SK-N-SH treated with all-trans-retinoic acid at 6 μM for 48 hours (cell line): Measurements from ENCODE around the gene SLC25A3.
"Not testable (repeated sequence)": the region's sequence is repeated elsewhere in the genome, so short reads cannot be mapped to it uniquely, and the experiment has no call there.

Experiments
- ATAC-seq: fragments of 200-7000 bp; cut with Tn5 transposase; 3 replicates; pipeline ENCODE4 v1.9.1; 2020; ENCODE audit warnings: mild to moderate bottlenecking, moderate library complexity
- ARNTL ChIP-seq: fragments of 450-650 bp; formaldehyde crosslinking; IDR thresholded peaks from 2 replicates; pipeline ENCODE4 v1.5.0; 2020; ENCODE audit warnings: low read depth, mild to moderate bottlenecking, moderate library complexity, borderline replicate concordance
- CSDC2 ChIP-seq: fragments of 250-450 bp; sonication (Bioruptor Pico); IDR thresholded peaks from 2 replicates; pipeline ENCODE4 v1.5.0; 2020; ENCODE audit warnings: mild to moderate bottlenecking, moderate library complexity
- ESRRG ChIP-seq: fragments of 250-450 bp; sonication (Bioruptor Pico); IDR thresholded peaks from 2 replicates; pipeline ENCODE4 v1.6.1; 2021; ENCODE audit warnings: mild to moderate bottlenecking
- GLIS3 ChIP-seq: fragments of 250-450 bp; sonication (Bioruptor Pico); IDR thresholded peaks from 2 replicates; pipeline ENCODE4 v1.5.0; 2020; ENCODE audit warnings: mild to moderate bottlenecking, moderate library complexity
- ISL1 ChIP-seq: fragments of 250-450 bp; sonication (Bioruptor Pico); IDR thresholded peaks from 2 replicates; pipeline ENCODE4 v2.1.2; 2022; ENCODE audit warnings: mild to moderate bottlenecking, moderate library complexity
- PPARA ChIP-seq: fragments of 250-450 bp; sonication (Bioruptor Pico); IDR thresholded peaks from 2 replicates; pipeline ENCODE4 v1.5.0; 2020; ENCODE audit warnings: mild to moderate bottlenecking, borderline replicate concordance
- RARB ChIP-seq: fragments of 250-450 bp; sonication (Bioruptor Pico); IDR thresholded peaks from 2 replicates; pipeline ENCODE4 v1.8.0; 2021; ENCODE audit warnings: mild to moderate bottlenecking, moderate library complexity
- SNAI2 ChIP-seq: fragments of 250-450 bp; sonication (Bioruptor Pico); IDR thresholded peaks from 2 replicates; pipeline ENCODE4 v1.5.0; 2020; ENCODE audit warnings: mild to moderate bottlenecking, moderate library complexity
- TCF4 ChIP-seq: fragments of 250-450 bp; sonication (Bioruptor Pico); IDR thresholded peaks from 2 replicates; pipeline ENCODE4 v1.8.0; 2021; ENCODE audit warnings: mild to moderate bottlenecking, moderate library complexity, borderline replicate concordance
- TOX ChIP-seq: fragments of 250-450 bp; sonication (Bioruptor Pico); IDR thresholded peaks from 2 replicates; pipeline ENCODE4 v1.8.0; 2021; ENCODE audit warnings: mild to moderate bottlenecking, moderate library complexity, borderline replicate concordance
- ZC3H10 ChIP-seq: fragments of 250-450 bp; sonication (Bioruptor Pico); IDR thresholded peaks from 2 replicates; pipeline ENCODE4 v1.5.1; 2021; ENCODE audit warnings: mild to moderate bottlenecking, moderate library complexity
- ZFP3 ChIP-seq: fragments of 250-450 bp; sonication (Bioruptor Pico); IDR thresholded peaks from 2 replicates; pipeline ENCODE4 v1.5.0; 2020; ENCODE audit warnings: mild to moderate bottlenecking, moderate library complexity
- ZFP30 ChIP-seq: fragments of 450-650 bp; formaldehyde crosslinking; IDR thresholded peaks from 2 replicates; pipeline ENCODE4 v1.5.0; 2022; ENCODE audit warnings: mild to moderate bottlenecking, moderate library complexity
- ZNF565 ChIP-seq: fragments of 450-650 bp; formaldehyde crosslinking; conservative IDR thresholded peaks from 2 replicates; pipeline ENCODE4 v1.5.0; 2020; ENCODE audit warnings: low read depth, mild to moderate bottlenecking, moderate library complexity
- ZNF70 ChIP-seq: fragments of 450-650 bp; formaldehyde crosslinking; IDR thresholded peaks from 2 replicates; pipeline ENCODE4 v1.5.0; 2020; ENCODE audit warnings: mild to moderate bottlenecking, moderate library complexity
- ZNF8 ChIP-seq: fragments of 450-650 bp; formaldehyde crosslinking; IDR thresholded peaks from 2 replicates; pipeline ENCODE4 v1.5.0; 2020; ENCODE audit warnings: mild to moderate bottlenecking, moderate library complexity
- TF ChIP-seq, protein P1 (sequence below): fragments of 250-450 bp; sonication (Bioruptor Pico); IDR thresholded peaks from 2 replicates; pipeline ENCODE4 v1.5.1; 2020; ENCODE audit warnings: low read depth, mild to moderate bottlenecking, moderate library complexity
- TF ChIP-seq, protein P2 (sequence below): fragments of 250-450 bp; sonication (Bioruptor Pico); IDR thresholded peaks from 2 replicates; pipeline ENCODE4 v1.5.0; 2020; ENCODE audit warnings: mild to moderate bottlenecking, moderate library complexity
- TF ChIP-seq, protein P3 (sequence below): fragments of 250-450 bp; sonication (Bioruptor Pico); IDR thresholded peaks from 2 replicates; pipeline ENCODE4 v1.8.0; 2021; ENCODE audit warnings: low read depth, mild to moderate bottlenecking, moderate library complexity, borderline replicate concordance
- TF ChIP-seq, protein P4 (sequence below): fragments of 250-450 bp; sonication (Bioruptor Pico); IDR thresholded peaks from 2 replicates; pipeline ENCODE4 v1.8.0; 2020; ENCODE audit warnings: mild to moderate bottlenecking, moderate library complexity, borderline replicate concordance

SLC25A3 gene

DNA sequence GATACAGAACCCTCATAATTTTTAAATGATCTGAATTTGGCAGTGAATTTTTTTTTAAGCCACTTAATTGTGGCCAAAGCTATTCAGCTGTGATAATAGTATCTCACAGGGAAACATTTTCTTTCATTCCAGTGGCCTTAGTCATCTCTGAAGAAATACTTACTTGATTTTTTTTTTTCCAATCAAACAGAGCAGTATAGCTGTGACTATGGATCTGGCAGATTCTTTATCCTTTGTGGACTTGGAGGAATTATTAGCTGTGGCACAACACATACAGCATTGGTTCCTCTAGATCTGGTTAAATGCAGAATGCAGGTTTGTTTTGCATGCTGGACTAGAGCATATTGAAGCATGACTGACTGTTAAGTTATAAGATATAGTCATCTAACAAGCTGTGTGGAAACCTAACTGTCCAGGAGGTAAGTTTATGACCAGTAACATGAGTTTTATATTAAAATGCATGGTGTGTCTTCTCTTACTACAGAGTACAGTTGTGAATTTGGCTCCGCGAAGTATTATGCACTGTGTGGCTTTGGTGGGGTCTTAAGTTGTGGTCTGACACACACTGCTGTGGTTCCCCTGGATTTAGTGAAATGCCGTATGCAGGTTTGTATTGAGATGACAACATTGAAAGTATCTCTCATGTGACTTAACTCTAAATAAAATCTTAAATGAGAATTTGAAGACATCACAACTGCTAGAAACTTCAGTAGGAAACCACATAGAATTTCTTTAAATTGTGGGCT lies 1.9 kb downstream of the SLC25A3 start:
- TF ChIP-seq ISL1 (CRISPR knock-in tag) = peak; percentile 71
- no peak for TF ChIP-seq ZC3H10 (CRISPR knock-in tag)
- ATAC-seq = peak; percentile 18

DNA sequence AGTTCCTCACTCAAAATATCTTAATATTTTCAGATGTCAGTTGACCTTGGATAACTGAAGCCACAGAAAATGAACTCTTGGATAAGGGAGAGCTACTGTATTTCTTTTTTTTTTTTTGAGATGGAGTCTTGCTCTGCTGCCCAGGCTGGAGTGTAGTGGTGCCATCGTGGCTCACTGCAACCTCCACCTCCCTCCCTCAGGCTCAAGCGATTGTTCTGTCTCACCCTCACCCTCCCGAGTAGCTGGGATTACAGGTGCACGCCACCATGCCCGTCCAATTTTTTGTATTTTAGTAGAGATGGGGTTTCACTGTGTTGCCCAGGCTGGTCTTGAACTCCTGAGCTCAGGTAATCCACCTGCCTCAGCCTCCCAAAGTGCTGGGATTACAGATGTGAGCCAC lies 3.8 kb downstream of the SLC25A3 start:
- ATAC-seq = not testable (repeated sequence)

DNA sequence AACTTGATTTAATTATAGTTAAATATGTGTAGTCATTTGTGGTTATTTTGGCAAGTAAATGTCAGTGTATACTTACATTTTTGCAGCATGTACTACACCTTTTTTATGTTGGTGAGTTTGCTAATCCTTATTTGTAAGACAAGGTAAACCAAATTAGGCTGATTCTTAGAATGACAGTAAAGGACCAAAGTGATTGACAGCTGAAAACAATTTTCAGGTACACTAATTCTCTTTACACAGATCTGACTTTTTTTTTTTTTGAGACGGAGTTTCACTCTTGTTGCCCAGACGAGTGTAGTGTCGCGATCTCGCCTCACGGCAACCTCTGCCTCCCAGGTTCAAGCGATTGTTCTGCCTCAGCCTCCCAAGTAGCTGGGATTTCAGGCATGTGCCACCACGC lies 8.4 kb downstream of the SLC25A3 start:
- ATAC-seq = no peak
- TF ChIP-seq SNAI2 (CRISPR knock-in tag) (no peak), ZNF70 (CRISPR knock-in tag) (no peak), GLIS3 (CRISPR knock-in tag) (no peak), ZFP30 (CRISPR knock-in tag) (no peak)
- TF ChIP-seq, protein P1, sequence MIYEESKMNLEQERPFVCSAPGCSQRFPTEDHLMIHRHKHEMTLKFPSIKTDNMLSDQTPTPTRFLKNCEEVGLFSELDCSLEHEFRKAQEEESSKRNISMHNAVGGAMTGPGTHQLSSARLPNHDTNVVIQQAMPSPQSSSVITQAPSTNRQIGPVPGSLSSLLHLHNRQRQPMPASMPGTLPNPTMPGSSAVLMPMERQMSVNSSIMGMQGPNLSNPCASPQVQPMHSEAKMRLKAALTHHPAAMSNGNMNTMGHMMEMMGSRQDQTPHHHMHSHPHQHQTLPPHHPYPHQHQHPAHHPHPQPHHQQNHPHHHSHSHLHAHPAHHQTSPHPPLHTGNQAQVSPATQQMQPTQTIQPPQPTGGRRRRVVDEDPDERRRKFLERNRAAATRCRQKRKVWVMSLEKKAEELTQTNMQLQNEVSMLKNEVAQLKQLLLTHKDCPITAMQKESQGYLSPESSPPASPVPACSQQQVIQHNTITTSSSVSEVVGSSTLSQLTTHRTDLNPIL (CRISPR knock-in tag) = no peak

DNA sequence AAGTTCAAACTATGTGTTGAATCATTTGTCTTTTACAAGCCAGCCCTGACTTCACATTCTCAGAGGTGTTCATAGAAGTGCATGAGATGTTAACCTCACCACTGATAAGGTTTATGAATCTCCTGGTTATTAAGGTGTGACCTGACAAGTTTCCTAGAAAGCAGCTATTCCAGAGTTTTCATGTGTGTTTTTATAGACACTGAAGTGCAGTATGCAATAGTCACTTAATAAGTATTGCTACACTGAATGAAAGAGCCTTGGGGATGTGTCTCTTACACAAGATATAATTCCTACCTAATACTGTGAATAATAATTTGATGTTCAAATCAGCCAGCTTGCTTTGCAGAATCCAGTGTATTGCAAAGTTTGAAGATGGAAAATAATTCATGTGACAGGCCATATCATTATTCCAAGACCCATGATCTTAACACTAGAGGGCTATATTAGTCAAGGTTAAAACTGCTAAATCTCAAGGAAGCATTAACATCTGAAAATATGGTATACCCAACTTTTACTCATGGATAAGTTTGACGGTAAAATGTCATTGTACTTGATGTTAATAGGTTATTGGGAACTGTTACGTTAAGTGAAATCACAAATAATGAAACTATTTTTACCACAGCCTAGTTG lies 13.0 kb downstream of the SLC25A3 start:
- no peak for TF ChIP-seq ZNF70 (CRISPR knock-in tag)
- TF ChIP-seq ARNTL (CRISPR knock-in tag) = no peak
- no peak for TF ChIP-seq SNAI2 (CRISPR knock-in tag)
- no peak for TF ChIP-seq TOX
- TF ChIP-seq TCF4 (CRISPR knock-in tag) = no peak
- TF ChIP-seq ZNF8 (CRISPR knock-in tag) = no peak
- no peak for TF ChIP-seq ZNF565 (CRISPR knock-in tag)
- no peak for TF ChIP-seq ZFP30 (CRISPR knock-in tag)
- TF ChIP-seq, protein P2, sequence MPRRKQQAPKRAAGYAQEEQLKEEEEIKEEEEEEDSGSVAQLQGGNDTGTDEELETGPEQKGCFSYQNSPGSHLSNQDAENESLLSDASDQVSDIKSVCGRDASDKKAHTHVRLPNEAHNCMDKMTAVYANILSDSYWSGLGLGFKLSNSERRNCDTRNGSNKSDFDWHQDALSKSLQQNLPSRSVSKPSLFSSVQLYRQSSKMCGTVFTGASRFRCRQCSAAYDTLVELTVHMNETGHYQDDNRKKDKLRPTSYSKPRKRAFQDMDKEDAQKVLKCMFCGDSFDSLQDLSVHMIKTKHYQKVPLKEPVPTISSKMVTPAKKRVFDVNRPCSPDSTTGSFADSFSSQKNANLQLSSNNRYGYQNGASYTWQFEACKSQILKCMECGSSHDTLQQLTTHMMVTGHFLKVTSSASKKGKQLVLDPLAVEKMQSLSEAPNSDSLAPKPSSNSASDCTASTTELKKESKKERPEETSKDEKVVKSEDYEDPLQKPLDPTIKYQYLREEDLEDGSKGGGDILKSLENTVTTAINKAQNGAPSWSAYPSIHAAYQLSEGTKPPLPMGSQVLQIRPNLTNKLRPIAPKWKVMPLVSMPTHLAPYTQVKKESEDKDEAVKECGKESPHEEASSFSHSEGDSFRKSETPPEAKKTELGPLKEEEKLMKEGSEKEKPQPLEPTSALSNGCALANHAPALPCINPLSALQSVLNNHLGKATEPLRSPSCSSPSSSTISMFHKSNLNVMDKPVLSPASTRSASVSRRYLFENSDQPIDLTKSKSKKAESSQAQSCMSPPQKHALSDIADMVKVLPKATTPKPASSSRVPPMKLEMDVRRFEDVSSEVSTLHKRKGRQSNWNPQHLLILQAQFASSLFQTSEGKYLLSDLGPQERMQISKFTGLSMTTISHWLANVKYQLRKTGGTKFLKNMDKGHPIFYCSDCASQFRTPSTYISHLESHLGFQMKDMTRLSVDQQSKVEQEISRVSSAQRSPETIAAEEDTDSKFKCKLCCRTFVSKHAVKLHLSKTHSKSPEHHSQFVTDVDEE (CRISPR knock-in tag) = no peak
- TF ChIP-seq ZC3H10 (CRISPR knock-in tag) = no peak
- no peak for TF ChIP-seq CSDC2
- TF ChIP-seq, protein P1 (CRISPR knock-in tag) = no peak
- TF ChIP-seq, protein P3, sequence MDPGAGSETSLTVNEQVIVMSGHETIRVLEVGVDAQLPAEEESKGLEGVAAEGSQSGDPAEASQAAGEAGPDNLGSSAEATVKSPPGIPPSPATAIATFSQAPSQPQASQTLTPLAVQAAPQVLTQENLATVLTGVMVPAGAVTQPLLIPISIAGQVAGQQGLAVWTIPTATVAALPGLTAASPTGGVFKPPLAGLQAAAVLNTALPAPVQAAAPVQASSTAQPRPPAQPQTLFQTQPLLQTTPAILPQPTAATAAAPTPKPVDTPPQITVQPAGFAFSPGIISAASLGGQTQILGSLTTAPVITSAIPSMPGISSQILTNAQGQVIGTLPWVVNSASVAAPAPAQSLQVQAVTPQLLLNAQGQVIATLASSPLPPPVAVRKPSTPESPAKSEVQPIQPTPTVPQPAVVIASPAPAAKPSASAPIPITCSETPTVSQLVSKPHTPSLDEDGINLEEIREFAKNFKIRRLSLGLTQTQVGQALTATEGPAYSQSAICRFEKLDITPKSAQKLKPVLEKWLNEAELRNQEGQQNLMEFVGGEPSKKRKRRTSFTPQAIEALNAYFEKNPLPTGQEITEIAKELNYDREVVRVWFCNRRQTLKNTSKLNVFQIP (CRISPR knock-in tag) = no peak
- no peak for TF ChIP-seq RARB (CRISPR knock-in tag)
- TF ChIP-seq PPARA (CRISPR knock-in tag) = no peak
- TF ChIP-seq ZFP3 (CRISPR knock-in tag) = no peak
- TF ChIP-seq, protein P4, sequence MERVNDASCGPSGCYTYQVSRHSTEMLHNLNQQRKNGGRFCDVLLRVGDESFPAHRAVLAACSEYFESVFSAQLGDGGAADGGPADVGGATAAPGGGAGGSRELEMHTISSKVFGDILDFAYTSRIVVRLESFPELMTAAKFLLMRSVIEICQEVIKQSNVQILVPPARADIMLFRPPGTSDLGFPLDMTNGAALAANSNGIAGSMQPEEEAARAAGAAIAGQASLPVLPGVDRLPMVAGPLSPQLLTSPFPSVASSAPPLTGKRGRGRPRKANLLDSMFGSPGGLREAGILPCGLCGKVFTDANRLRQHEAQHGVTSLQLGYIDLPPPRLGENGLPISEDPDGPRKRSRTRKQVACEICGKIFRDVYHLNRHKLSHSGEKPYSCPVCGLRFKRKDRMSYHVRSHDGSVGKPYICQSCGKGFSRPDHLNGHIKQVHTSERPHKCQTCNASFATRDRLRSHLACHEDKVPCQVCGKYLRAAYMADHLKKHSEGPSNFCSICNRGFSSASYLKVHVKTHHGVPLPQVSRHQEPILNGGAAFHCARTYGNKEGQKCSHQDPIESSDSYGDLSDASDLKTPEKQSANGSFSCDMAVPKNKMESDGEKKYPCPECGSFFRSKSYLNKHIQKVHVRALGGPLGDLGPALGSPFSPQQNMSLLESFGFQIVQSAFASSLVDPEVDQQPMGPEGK = no peak
- TF ChIP-seq ESRRG (CRISPR knock-in tag) = no peak
- TF ChIP-seq GLIS3 (CRISPR knock-in tag) = no peak
- ATAC-seq = peak; percentile 43
